Measurements from ENCODE around the gene DHX58. TPM values are rescaled to one million over a fixed set of nuclear protein-coding genes. Genes with fewer than 3 reads are reported as not detected.

Gene DHX58
- polyA plus RNA-seq, 1 of the 3 experiments (the other 2 are of a cell fraction): 1.2 TPM

DNA sequence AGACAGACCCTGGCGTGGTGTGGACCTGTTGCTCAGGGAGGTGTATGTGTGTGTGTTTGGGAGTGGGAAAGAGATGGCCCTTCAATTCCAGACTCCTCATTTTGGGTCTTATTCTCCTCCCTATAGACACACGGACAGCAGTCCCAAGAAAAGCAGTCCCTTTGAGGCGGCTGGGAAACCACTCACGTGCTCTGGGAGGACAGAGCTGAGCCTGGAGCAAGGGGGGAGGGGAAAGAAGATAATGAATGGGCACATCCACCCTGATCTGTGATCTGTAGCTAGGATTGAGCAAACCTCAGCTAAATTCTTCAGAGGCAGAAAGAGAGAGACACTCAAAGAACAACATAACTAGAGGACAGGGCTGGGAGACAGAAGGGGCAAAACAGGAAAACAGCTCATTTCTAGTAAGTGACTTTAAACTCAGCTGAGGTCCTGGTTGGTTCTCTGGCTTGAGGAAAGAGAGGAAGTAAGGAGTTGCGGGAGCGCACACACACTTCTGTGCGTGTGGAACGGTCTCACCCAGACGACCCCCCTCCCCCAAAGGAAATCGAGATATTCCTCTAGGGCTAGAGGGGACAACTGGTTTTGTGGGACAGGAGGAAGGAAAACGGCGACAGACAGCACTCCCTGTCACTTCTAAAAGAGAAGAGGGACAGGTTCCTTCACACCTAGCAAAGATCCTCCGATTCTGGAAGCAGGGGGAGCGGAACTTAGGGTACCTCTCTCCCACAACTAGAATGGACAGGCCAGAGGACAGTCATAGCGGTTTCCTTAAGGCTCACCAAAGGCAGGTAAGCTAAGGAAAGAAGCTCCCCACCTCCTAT, 41.6 kb upstream of the DHX58 start:
- POLR2A ChIA-PET: interaction anchor here (0.5 to 0.8 kb wide), 3 partner anchors 33 to 1866 kb away, joined by 3 to 4 read pairs (median 4); partner anchors contain the start of genes DNAJC7 and KAT2A
- 6% methylated on average over 13 of the region's 15 CpGs for WGBS (ENCODE audit: low lambda C conversion rate)

GRCh38 chr17:42146911-42147607, 34.5 kb upstream of the DHX58 start:
- no peak overlapping the region for H3K9ac ChIP-seq
- H3K9me3 ChIP-seq: no peaks in the 10 kb centered on the region
- H4K20me1 ChIP-seq (ENCODE audit: insufficient read depth): peaks cover 72% of the 10 kb centered on the region
- CTCF ChIA-PET: no interaction called here
- H2AFZ ChIP-seq (ENCODE audit: low read depth): no peak overlapping the region
- POLR2A ChIA-PET: no interaction called here
- H3K27ac ChIP-seq (ENCODE audit: low read depth in 2 of 2, low read length in 1 of 2): no peak overlapping the region
- H3K27me3 ChIP-seq (ENCODE audit: insufficient read depth): no peaks in the 10 kb centered on the region
- peaks cover 6 to 16% of the 10 kb centered on the region in 2 experiments for H3K36me3 ChIP-seq (replicated peaks in 1 of 2; ENCODE audit: control insufficient read depth in 1 of 2, insufficient read depth in 2 of 2, low read length in 1 of 2)
- peaks cover 98% of the 10 kb centered on the region for H3K79me2 ChIP-seq (ENCODE audit: insufficient read depth)
- H3F3A ChIP-seq (replicated peaks; ENCODE audit: insufficient read depth): peaks cover 12% of the 10 kb centered on the region
- H3K4me1 ChIP-seq (ENCODE audit: control insufficient read depth in 1 of 2, insufficient read depth in 2 of 2, low read depth in 1 of 2, low read length in 1 of 2): peaks cover 0 to 15% of the 10 kb centered on the region in 2 experiments; a peak in 2 of 4 replicates
- no peak overlapping the region for H3K4me3 ChIP-seq (ENCODE audit: low read depth in 2 of 2, low read length in 1 of 2)
- H3K4me2 ChIP-seq: no peak overlapping the region
- no peak for DNase-seq
- H3K9me2 ChIP-seq: no peaks in the 10 kb centered on the region
- WGBS (ENCODE audit: low lambda C conversion rate): 98% methylated on average over 12 of the region's 13 CpGs
- no peak for TF ChIP-seq CHD2 (IDR thresholded peaks at IDR 0.05; ENCODE audit: low read length, partially characterized antibody)
- TF ChIP-seq NFIC (IDR thresholded peaks at IDR 0.05; ENCODE audit: borderline replicate concordance): no peak
- no peak for TF ChIP-seq EZH2phosphoT487 (IDR thresholded peaks at IDR 0.05; ENCODE audit: borderline replicate concordance, low read depth)
- no peak for TF ChIP-seq PBX3 (IDR thresholded peaks at IDR 0.05)
- TF ChIP-seq TCF12 (IDR thresholded peaks at IDR 0.05): no peak
- TF ChIP-seq EP300 (IDR thresholded peaks at IDR 0.05; ENCODE audit: borderline replicate concordance in 1 of 2, low read depth in 1 of 2, low read length in 1 of 2): no peak
- TF ChIP-seq SIN3A (IDR thresholded peaks at IDR 0.05; ENCODE audit: borderline replicate concordance, low read depth, low read length): no peak
- TF ChIP-seq POLR2AphosphoS5 (IDR thresholded peaks at IDR 0.05; ENCODE audit: low read depth, low read length): no peak
- no peak for TF ChIP-seq RCOR1 (IDR thresholded peaks at IDR 0.05; ENCODE audit: low read length)
- no peak for TF ChIP-seq FOXJ3 (CRISPR knock-in tag; IDR thresholded peaks at IDR 0.05)
- no peak for TF ChIP-seq JUND (IDR thresholded peaks at IDR 0.05)

More for the DNA sequence above, 41.6 kb upstream of the DHX58 start:
- H3K4me2 ChIP-seq: peak overlapping the region; percentile 100
- H3K4me3 ChIP-seq (ENCODE audit: low read depth in 2 of 2, low read length in 1 of 2): peak overlapping the region; percentile 90 to 99
- DNase-seq: no peak
- H3K9ac ChIP-seq: peak overlapping the region; percentile 96
- H3F3A ChIP-seq (replicated peaks; ENCODE audit: insufficient read depth): peaks cover 2% of the 10 kb centered on the region
- no peaks in the 10 kb centered on the region for H3K9me2 ChIP-seq
- peaks cover 4 to 6% of the 10 kb centered on the region in 2 experiments for H3K36me3 ChIP-seq (replicated peaks in 1 of 2; ENCODE audit: control insufficient read depth in 1 of 2, insufficient read depth in 2 of 2, low read length in 1 of 2)
- CTCF ChIA-PET: interaction anchor here (0.9 to 1.9 kb wide), 3 partner anchors 27 to 136 kb away, joined by 3 to 7 read pairs (median 4); partner anchors contain the start of genes DNAJC7 and KCNH4
- H2AFZ ChIP-seq (ENCODE audit: low read depth): 0 out of 2 replicates have a peak overlapping the region, but pooled peaks have one; percentile 14
- TF ChIP-seq FOSL2 (IDR thresholded peaks at IDR 0.05; ENCODE audit: borderline replicate concordance, low read depth) (no peak), MXI1 (IDR thresholded peaks at IDR 0.05; ENCODE audit: low read depth, low read length) (peak; percentile 74), YY1 (IDR thresholded peaks at IDR 0.05; ENCODE audit: low read depth) (no peak), TEAD4 (IDR thresholded peaks at IDR 0.05; ENCODE audit: borderline replicate concordance, insufficient read depth) (no peak), NFIC (IDR thresholded peaks at IDR 0.05; ENCODE audit: borderline replicate concordance) (no peak), RXRA (IDR thresholded peaks at IDR 0.05; ENCODE audit: borderline replicate concordance, low read depth) (no peak), EP300 (IDR thresholded peaks at IDR 0.05; ENCODE audit: borderline replicate concordance in 1 of 2, low read depth in 1 of 2, low read length in 1 of 2) (no peak), TCF12 (IDR thresholded peaks at IDR 0.05) (no peak), MEF2A (IDR thresholded peaks at IDR 0.05; ENCODE audit: borderline replicate concordance, low read depth) (no peak), EZH2phosphoT487 (IDR thresholded peaks at IDR 0.05; ENCODE audit: borderline replicate concordance, low read depth) (no peak), RFX5 (IDR thresholded peaks at IDR 0.05; ENCODE audit: low read length) (no peak), CTCF (IDR thresholded peaks at IDR 0.05) (no peak), MAX (IDR thresholded peaks at IDR 0.05; ENCODE audit: low read depth) (0 out of 2 replicates have a peak, but pooled peaks have one; percentile 34)
- H3K27me3 ChIP-seq (ENCODE audit: insufficient read depth): no peaks in the 10 kb centered on the region
- H3K9me3 ChIP-seq: no peaks in the 10 kb centered on the region
- H3K4me1 ChIP-seq (ENCODE audit: control insufficient read depth in 1 of 2, insufficient read depth in 2 of 2, low read depth in 1 of 2, low read length in 1 of 2): peaks cover 11 to 17% of the 10 kb centered on the region in 2 experiments; a peak in 2 of 4 replicates
- peaks cover 57% of the 10 kb centered on the region for H3K79me2 ChIP-seq (ENCODE audit: insufficient read depth)
- peaks cover 47% of the 10 kb centered on the region for H4K20me1 ChIP-seq (ENCODE audit: insufficient read depth)
- peak overlapping the region; percentile 58 to 68 for H3K27ac ChIP-seq (ENCODE audit: low read depth in 2 of 2, low read length in 1 of 2)

Data from SK-N-SH (cell line).